NCI-H446 treated with DMSO at 0.1 percent for 48 hours (cell line): ENCODE data around the gene CPLANE1.
"Not testable (repeated sequence)": the region's sequence is repeated elsewhere in the genome, so short reads cannot be mapped to it uniquely, and the experiment has no call there.

ENCODE experiments used
- DNase-seq: peaks from one replicate; lab custom pipeline; 2025; lab: John Stamatoyannopoulos, UW

CPLANE1 gene

GRCh38 chr5:37208883-37209797 is 40.0 kb downstream of the CPLANE1 start:
- DNase-seq, result no peak

- no peak for DNase-seq
Measured at GRCh38 chr5:37207802-37208201, 41.4 kb downstream of the CPLANE1 start.

- DNase-seq, result no peak
Measured at GRCh38 chr5:37206736-37207135, 42.4 kb downstream of the CPLANE1 start.

GRCh38 chr5:37198842-37199241 is 50.3 kb downstream of the CPLANE1 start:
- DNase-seq, result no peak

GRCh38 chr5:37198061-37198460 is 51.1 kb downstream of the CPLANE1 start:
- DNase-seq, result no peak

- DNase-seq, result no peak
Measured at GRCh38 chr5:37197340-37198050, 51.7 kb downstream of the CPLANE1 start.

- DNase-seq, result no peak
Measured at GRCh38 chr5:37190592-37190991, 58.6 kb downstream of the CPLANE1 start.

- DNase-seq, result no peak
Measured at GRCh38 chr5:37189355-37189754, 59.8 kb downstream of the CPLANE1 start.

- no peak for DNase-seq
Measured at GRCh38 chr5:37187465-37187977, 61.7 kb downstream of the CPLANE1 start.

GRCh38 chr5:37184748-37185364 is 64.3 kb downstream of the CPLANE1 start:
- DNase-seq, result no peak

GRCh38 chr5:37182667-37183066 is 66.5 kb downstream of the CPLANE1 start:
- DNase-seq, result no peak

GRCh38 chr5:37174928-37175327 is 74.2 kb downstream of the CPLANE1 start:
- DNase-seq, result no peak

GRCh38 chr5:37172957-37173356 is 76.2 kb downstream of the CPLANE1 start:
- no peak for DNase-seq

- no peak for DNase-seq
Measured at GRCh38 chr5:37170856-37171255, 78.3 kb downstream of the CPLANE1 start.

GRCh38 chr5:37166197-37166596 is 83.0 kb downstream of the CPLANE1 start:
- no peak for DNase-seq

GRCh38 chr5:37165761-37166160 is 83.4 kb downstream of the CPLANE1 start:
- DNase-seq, result no peak

- no peak for DNase-seq
Measured at GRCh38 chr5:37153661-37154060, 95.5 kb downstream of the CPLANE1 start.

- no peak for DNase-seq
Measured at GRCh38 chr5:37146896-37147295, 102.3 kb downstream of the CPLANE1 start.

- DNase-seq, result no peak
Measured at GRCh38 chr5:37136694-37137093, 112.5 kb downstream of the CPLANE1 start.

- not testable (repeated sequence) for DNase-seq
Measured at GRCh38 chr5:37135312-37135711, 113.9 kb downstream of the CPLANE1 start.

GRCh38 chr5:37133939-37134338 is 115.2 kb downstream of the CPLANE1 start:
- DNase-seq, result no peak

- no peak for DNase-seq
Measured at GRCh38 chr5:37132646-37133045, 116.5 kb downstream of the CPLANE1 start.

- DNase-seq, result no peak
Measured at GRCh38 chr5:37121465-37121864, 127.7 kb downstream of the CPLANE1 start.
